Fibroblast of peridontal ligament (primary cell): ENCODE measurements around the gene ZNF148.

Experiments
- DNase-seq: peaks from one replicate; pipeline ENCODE4 v3.0.0-alpha.2; 2010; ENCODE audit errors: extremely low read depth

Gene ZNF148

GRCh38 chr3:125220727-125221429 is 154.2 kb downstream of the ZNF148 start:
- DNase-seq = peak; percentile 45

DNA sequence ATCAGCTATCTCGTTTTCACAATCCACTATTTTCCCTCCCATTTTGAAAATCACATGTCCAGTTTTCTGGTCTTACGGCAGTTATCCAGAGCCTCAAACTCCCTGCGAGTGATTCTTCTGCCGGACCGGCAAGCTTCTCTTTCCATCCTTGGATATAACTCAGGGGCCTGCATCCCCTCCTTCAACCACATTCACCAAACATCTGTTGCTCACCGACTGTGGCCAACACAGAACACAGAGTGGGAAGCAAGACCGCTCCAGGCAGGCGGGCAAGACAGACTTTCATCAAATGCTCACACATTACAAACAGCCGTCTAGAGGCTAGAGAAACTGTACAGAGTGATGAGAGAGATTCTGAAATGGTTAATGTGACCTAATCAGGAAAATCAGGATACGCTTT is 154.9 kb downstream of the ZNF148 start:
- no peak for DNase-seq

DNA sequence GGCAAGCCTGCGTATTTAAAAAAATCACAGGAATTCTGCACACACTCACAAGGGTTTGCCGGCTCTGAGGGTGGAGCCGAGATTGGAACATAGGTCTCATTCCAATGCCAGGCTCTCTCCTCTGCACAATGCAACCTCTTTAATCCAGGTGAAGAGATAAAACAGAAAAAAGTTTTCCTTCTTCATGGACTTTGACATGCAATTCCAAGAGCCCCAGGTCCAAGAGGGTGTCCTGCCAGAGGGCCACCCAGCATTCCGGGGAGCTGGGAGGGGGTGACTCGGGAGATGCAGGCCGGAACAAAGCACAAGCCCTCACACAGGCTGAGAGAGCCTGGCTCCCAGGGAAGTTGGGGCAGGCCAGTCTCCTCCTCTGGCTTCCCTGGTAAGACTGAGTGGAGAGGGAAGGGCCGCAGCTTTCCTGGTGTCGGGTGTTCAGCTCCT is 155.8 kb downstream of the ZNF148 start:
- no peak for DNase-seq

DNA sequence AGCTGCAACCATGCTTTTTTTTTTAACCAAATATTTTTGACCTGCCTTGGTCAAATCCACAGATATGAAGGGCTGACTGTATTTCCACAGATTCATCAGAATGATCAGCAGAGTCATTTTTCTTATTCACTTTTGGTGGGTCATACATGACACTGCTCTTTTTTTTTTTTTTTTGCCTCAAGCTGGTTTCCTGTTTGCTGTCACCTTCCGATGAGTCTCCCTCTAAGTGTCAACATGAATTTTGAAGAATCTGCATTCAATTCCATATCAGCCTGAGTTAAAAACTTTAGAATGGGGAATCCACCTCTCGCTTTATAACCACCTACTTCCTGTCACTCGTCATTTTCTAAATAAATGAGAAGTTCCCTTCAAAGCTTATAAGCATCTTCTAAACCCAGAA is 160.4 kb downstream of the ZNF148 start:
- no peak for DNase-seq

GRCh38 chr3:125213946-125214542 is 161.1 kb downstream of the ZNF148 start:
- DNase-seq = peak; percentile 54

GRCh38 chr3:125213364-125213755 is 161.8 kb downstream of the ZNF148 start:
- DNase-seq = no peak

DNA sequence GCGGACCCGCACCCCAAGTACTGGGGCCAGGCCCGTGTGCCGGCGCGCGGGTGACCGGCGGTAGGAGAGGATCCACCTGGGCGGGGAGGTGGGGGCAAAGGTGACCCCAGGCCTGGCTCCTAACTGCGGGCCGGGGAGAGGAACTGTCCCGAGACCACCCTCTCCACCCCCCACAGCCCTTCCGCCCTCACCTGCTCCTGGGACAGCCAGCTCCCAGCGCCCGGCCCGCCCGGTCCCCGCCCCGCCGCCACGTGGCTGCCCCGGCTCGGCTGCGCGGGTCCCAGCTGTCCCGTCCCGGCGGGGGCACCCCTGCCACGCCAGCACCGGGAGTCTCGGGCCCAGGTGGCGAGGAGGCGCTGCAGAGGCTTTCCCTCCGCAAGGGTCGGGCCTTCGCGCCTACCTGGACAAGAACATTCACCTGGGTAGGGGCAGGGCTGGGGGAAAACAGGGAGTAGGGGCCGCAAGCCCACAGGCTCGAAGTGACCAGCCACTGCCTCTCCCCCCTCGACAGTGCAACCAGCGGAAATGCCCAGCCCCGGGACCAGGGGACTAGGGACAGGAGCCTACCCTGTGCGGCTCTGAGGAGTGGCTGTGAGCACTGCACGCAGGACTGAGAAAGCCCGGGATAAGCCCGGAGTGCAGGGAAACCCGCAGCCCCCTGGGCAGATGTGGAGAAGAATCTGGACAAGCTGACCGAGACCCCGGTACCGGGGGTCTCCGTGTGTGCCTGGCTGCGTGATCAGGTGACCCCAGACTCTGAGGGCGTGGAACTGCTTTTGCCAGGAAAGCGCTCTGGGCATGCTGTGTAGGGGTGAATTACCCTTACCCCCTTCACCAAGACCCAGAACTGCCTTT is 162.4 kb downstream of the ZNF148 start, which contains the start of gene SLC12A8:
TSS of gene SLC12A8 (minus strand) at position 240 of the 855 bp plus-strand sequence. CDS start 1,399 bp downstream, outside the sequence.
- DNase-seq = no peak

- no peak for DNase-seq
Measured at GRCh38 chr3:125212091-125212508, 163.0 kb downstream of the ZNF148 start.

- DNase-seq = no peak
Measured at GRCh38 chr3:125211523-125212090, 163.5 kb downstream of the ZNF148 start.

DNA sequence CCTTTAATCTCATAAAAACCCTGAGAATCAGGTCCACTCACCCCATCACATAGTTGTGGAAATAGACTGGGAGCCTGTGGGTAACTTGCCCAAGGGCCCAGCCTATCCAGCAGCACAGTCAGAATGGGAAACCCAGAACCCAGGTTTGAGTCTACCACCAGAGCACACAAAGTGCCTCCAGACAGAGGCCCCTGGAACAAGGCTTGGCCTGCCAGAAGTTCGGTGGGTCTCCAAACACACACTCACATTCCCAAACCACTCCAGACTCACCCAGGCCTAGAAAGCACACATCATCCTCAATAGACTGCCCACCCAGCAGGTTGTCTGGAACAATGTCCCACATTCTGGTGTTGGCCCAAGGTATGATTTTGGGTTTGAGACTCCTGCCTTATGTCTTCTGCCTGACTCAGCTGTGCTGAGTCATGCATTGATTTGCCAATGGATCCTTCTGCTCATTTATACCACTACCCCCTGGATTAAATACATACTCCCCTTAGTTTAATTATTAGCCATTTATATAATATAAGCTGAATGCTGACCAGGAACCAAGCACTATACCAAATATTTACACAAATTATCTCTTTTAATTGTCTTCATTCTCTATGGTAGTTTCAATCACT is 167.1 kb downstream of the ZNF148 start:
- no peak for DNase-seq

DNA sequence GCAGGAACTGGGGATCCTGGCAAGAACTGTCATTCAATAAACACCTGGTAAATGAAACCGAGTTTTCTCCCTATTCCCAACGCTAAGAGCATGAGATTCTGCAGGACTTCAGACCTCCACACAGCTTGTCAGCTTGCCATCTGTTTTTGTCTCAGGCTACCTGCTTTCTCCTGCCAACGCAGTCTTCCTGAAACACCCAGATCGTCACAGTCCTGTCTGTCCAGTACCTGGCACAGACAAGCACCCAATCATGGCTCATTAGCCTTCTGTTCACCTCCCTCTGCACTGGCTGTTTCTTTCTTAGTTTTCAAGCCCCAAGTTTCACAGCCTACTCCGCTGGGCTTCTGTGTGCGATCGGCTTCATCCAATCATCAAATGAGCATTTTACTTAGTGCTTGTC is 167.6 kb downstream of the ZNF148 start:
- no peak for DNase-seq

GRCh38 chr3:125206934-125207333 is 168.2 kb downstream of the ZNF148 start:
- DNase-seq = no peak

GRCh38 chr3:125203731-125204130 is 171.4 kb downstream of the ZNF148 start:
- no peak for DNase-seq

GRCh38 chr3:125202197-125202596 is 172.9 kb downstream of the ZNF148 start:
- DNase-seq = no peak

DNA sequence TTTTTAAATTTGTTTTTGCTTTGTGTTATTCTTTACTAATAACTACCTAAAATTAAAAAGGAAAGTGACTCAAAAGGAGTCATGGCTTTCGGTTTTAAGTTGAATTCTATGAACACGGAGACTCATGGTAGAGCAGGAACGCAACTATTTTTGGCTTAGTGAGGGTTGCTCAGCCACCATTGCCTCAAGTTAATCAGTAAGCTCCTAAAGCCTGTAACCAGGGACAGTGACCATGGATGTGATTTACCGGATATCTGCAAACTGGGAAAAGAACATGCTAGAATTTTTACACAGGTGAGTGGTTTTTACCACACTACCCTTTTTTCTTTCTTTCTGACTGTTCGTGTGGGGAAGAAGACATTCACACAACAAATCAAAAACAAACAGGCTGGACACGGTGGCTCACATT is 174.4 kb downstream of the ZNF148 start:
- no peak for DNase-seq

DNA sequence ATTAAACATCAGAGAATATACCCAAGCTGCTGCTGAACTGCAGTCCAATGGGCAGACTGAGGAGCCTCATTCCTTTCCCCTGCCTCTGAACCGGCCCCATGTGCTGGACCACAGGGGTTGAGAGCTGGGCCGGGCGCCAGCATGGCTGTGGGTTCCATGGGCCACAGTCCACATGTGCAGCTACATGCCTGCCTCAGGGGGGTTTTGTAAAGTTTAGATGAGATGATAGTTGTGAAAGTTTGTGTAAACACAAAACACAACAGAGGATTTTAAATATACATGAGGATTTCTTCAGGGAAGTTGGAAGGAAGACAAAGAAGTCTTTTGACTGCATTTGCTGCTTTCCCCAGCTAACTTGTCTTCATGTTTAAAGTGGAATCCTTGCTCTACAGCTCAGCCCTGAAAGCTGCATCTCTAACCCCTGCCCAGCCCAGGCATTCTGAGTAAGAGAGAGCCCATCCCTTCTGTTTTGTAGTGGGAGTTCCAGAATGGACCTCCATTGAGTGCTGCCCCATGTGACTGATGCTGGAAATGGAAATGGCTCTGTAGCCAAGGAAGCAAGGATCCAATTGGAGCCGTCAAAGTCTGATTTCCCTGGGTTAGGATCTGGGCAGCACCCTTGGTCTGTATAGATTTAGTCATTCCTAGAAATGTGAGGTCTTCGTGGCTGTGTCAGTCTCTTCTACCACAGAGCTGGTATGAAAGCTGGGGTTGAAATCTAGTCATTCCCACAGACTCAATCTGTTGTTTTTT is 180.1 kb downstream of the ZNF148 start:
- peak; percentile 94 for DNase-seq

GRCh38 chr3:125194061-125194848 is 180.9 kb downstream of the ZNF148 start:
- peak; percentile 25 for DNase-seq

DNA sequence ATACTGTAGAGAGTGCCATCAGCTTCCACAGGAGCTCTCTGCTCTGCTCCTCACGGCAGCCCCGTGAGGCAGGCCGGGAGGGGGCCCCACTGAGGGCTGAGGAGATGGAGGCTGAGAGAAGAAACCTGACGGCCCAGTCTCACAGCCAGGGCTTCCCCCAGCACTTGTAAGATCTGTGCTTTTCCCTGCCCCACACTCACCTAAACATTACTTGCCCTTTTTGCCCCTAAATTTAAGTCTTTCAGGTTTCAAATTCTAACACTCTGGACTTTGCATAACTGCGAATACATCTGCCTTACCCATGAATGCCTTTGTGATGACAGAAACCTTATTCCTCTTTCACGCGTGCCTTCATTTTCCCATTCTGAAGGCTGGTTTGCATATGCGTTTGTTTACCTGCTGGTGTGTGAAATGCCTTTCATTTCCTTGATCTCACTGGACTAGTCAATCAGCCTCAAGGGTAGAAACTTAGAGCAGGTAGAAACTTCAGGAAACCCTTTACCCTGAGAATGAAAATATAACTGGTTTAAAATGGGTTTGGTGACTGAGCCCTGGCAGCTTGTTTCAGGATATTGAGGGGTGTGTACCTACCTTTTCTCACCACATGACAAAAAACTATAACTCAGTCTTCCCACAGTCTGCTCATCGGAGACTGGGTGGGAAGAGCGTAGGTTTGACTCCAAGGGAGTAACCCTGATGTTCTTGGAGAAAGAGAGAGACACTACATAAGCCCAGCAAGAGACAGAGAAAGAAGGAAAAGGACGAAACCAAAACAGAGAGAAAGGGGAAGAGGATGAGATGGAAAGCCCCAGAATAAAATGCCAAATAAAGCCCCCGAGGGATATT is 182.7 kb downstream of the ZNF148 start:
- no peak for DNase-seq

- DNase-seq = no peak
Measured at GRCh38 chr3:125191730-125192129, 183.4 kb downstream of the ZNF148 start.
